ENCODE data around the gene MXD4.

- TF ChIP-seq LEF1 (IDR thresholded peaks at IDR 0.05; ENCODE audit: borderline replicate concordance) (no peak), FOXA1 (IDR thresholded peaks at IDR 0.05) (no peak), SP1 (IDR thresholded peaks at IDR 0.05) (no peak), ZNF384 (IDR thresholded peaks at IDR 0.05) (no peak), HDGF (IDR thresholded peaks at IDR 0.05; ENCODE audit: borderline replicate concordance) (no peak), CTBP1 (IDR thresholded peaks at IDR 0.05; ENCODE audit: borderline replicate concordance) (no peak)
These were observed 5.7 kb downstream of the MXD4 start for GRCh38 chr4:2256156-2256731.
